Testis (tissue), 2 donors: Measurements from ENCODE around the gene ALDOB.

ENCODE experiments used
- CTCF ChIP-seq, 3 experiments: fragments of 450-650 bp in 2 of 3; fragments of 200-600 bp in 1 of 3; sonication (generic) in 1 of 3; IDR thresholded peaks; one replicate each; pipeline ENCODE4 v1.5.1; 2016 to 2019; ENCODE audit warnings: antibody characterized with exemption in 3 of 3, mild to moderate bottlenecking in 2 of 3, moderate library complexity in 1 of 3
- POLR2A ChIP-seq: fragments of 450-650 bp; IDR thresholded peaks from one replicate; pipeline ENCODE4 v1.6.1; 2017; ENCODE audit warnings: antibody characterized with exemption, mild to moderate bottlenecking, moderate library complexity

GRCh38 chr9:101440714-101441230, 5.2 kb upstream of the ALDOB start:
- TF ChIP-seq CTCF (IDR thresholded peaks at IDR 0.05) (no peak), POLR2A (no peak)
